Kidney (tissue), 22 donors: ENCODE measurements around the gene OR6C68. TPM values are rescaled to one million over a fixed set of nuclear protein-coding genes. Genes with fewer than 3 reads are reported as not detected.
A peak's percentile ranks its signal among the peaks of the same experiment; 100 is the strongest.

ENCODE experiments used
- DNase-seq, 5 donors: peaks; one replicate each; pipeline ENCODE4 v3.0.0-alpha.2; 2013 to 2020
- FAIRE-seq: peaks from 2 replicates; lab custom pipeline; 2012; peaks lifted over from hg19 to GRCh38; lab: Jason Lieb, UNC
- H3K27ac ChIP-seq, 2 donors: one replicate each; pipeline ENCODE4 v1.7.0; 2013; ENCODE audit warnings: low read depth in 2 of 2, low read length in 2 of 2, inconsistent platforms in 1 of 2
- H3K27me3 ChIP-seq: one replicate; pipeline ENCODE4 v1.7.1; 2013; ENCODE audit warnings: low read length, inconsistent platforms; ENCODE audit not compliant: control insufficient read depth, insufficient read depth
- H3K36me3 ChIP-seq, 3 donors: one replicate each; pipeline versions ENCODE4 v1.7.0 to v1.7.1; 2013; ENCODE audit warnings: low read length in 3 of 3, control low read depth in 1 of 3, inconsistent platforms in 1 of 3; ENCODE audit not compliant: insufficient read depth in 3 of 3, control insufficient read depth in 2 of 3
- H3K4me1 ChIP-seq, 3 donors: one replicate each; pipeline versions ENCODE4 v1.7.0 to v1.7.1; 2013; ENCODE audit warnings: low read length in 3 of 3, inconsistent platforms in 1 of 3, low read depth in 1 of 3; ENCODE audit not compliant: control insufficient read depth in 2 of 3, insufficient read depth in 2 of 3
- H3K4me3 ChIP-seq, 3 donors: one replicate each; pipeline versions ENCODE4 v1.7.0 to v1.8.1; 2013; ENCODE audit warnings: low read length in 3 of 3, control low read depth in 1 of 3, inconsistent platforms in 1 of 3
- H3K9ac ChIP-seq, 3 donors: one replicate each; pipeline versions ENCODE4 v1.7.0 to v1.7.1; 2013; ENCODE audit warnings: low read length in 3 of 3, control low read depth in 1 of 3, inconsistent platforms in 1 of 3
- H3K9me3 ChIP-seq, 3 donors: one replicate each; pipeline versions ENCODE4 v1.7.0 to v1.7.1; 2013; ENCODE audit warnings: low read length in 3 of 3, control low read depth in 1 of 3, inconsistent platforms in 1 of 3; ENCODE audit not compliant: control insufficient read depth in 2 of 3, insufficient read depth in 1 of 3
- intact Hi-C: fragments of 100-400 bp; cut with DNase I; formaldehyde crosslinking; loops from one replicate; pipeline ENCODE4 v1.11.1; 2022
- long read RNA-seq, 10 donors: library from polyadenylated mRNA in 1 of 10; unstranded in 1 of 10; transcript quantifications; one replicate each; pipeline ENCODE4 v2.0.0 and lab custom pipeline, GENCODE V29; 2021 to 2026
- polyA plus RNA-seq: library from polyadenylated mRNA; stranded (reverse); fragments of 350-450 nt; fragmentation: Illumina TruSeq; extraction: RNeasy Lipid Tissue Mini Kit (QIAGEN cat#74804); gene quantifications from one replicate; pipeline ENCODE4 v1.2.3, GENCODE V29; 2014; ENCODE audit warnings: low read depth, low replicate concordance; ENCODE audit not compliant: insufficient read depth
- total RNA-seq: library from RNA; stranded (reverse); fragmentation: NEBNext Ultra II Directional; extraction: Animal tissue kit (Norgen Biotek cat#: 25700); gene quantifications from one replicate; pipeline ENCODE4 v1.2.1, GENCODE V29; 2021
- TF ChIP-seq, protein P1 (sequence below): IDR thresholded peaks from 3 replicates; pipeline ENCODE4 v1.5.1; 2012; ENCODE audit warnings: mild to moderate bottlenecking, moderate library complexity, borderline replicate concordance; ENCODE audit not compliant: insufficient read depth; ENCODE audit errors: extremely low read depth
- donor health status: control.
- donor health status: control.
- donor health status: control.
- donor health status: control.
- donor health status: control.
- donor health status: DM: yes; HTN: yes; CAD: no.
- donor health status: Normal renal cell carcinoma (clear cell type).

The OR6C68 gene
- total RNA-seq (not detected), polyA plus RNA-seq (not detected)
- long read RNA-seq, donor 1, result 0 reads
- long read RNA-seq, donor 2, result 0 reads
- long read RNA-seq, donor 3, result 0 reads
- long read RNA-seq, donor 4, result 0 reads
- long read RNA-seq, donor 5, result 0 reads
- long read RNA-seq, donor 6, result 0 reads
- long read RNA-seq, donor 7, result 0 reads
- long read RNA-seq, donor 8, result 0 reads
- long read RNA-seq, donor 9, result 0 reads
- long read RNA-seq, donor 10, result 0 reads

DNA sequence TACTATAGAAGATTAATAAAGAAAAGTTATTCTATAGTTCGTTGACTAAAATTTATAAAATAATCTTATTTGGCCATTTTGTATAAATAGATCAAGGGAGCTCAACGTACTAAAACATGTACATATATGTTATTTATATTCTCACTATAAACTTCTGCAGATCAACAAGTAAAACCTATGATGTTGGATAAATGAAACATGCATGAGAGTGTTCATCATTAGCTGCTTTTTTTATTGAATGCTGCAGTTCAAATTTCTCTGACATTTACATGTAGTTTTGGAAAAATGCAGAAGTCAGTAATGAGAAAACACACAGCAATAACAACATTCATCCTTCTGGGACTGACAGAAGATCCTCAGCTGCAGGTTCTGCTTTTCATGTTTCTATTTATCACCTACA, at the start of gene OR6C68:
OR6C68 (plus strand) TSS at position 301 of the 400 bp plus-strand sequence; CDS start at position 301, 0 bp downstream.
- H3K4me1 ChIP-seq, result no peaks in the 10 kb centered on the region
- no peak within 1 kb of the TSS for H3K27ac ChIP-seq
- no peak within 1 kb of the TSS for H3K9ac ChIP-seq
- no peak for DNase-seq
- no peaks in the 10 kb centered on the region for H3K9me3 ChIP-seq
- TF ChIP-seq, protein P1, sequence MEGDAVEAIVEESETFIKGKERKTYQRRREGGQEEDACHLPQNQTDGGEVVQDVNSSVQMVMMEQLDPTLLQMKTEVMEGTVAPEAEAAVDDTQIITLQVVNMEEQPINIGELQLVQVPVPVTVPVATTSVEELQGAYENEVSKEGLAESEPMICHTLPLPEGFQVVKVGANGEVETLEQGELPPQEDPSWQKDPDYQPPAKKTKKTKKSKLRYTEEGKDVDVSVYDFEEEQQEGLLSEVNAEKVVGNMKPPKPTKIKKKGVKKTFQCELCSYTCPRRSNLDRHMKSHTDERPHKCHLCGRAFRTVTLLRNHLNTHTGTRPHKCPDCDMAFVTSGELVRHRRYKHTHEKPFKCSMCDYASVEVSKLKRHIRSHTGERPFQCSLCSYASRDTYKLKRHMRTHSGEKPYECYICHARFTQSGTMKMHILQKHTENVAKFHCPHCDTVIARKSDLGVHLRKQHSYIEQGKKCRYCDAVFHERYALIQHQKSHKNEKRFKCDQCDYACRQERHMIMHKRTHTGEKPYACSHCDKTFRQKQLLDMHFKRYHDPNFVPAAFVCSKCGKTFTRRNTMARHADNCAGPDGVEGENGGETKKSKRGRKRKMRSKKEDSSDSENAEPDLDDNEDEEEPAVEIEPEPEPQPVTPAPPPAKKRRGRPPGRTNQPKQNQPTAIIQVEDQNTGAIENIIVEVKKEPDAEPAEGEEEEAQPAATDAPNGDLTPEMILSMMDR, result no peak
- FAIRE-seq, result no peak
- intact Hi-C loops, result no loop called here
- no peak within 1 kb of the TSS for H3K4me3 ChIP-seq
- H3K36me3 ChIP-seq, result no peaks in the 10 kb centered on the region
- no peaks in the 10 kb centered on the region for H3K27me3 ChIP-seq

DNA sequence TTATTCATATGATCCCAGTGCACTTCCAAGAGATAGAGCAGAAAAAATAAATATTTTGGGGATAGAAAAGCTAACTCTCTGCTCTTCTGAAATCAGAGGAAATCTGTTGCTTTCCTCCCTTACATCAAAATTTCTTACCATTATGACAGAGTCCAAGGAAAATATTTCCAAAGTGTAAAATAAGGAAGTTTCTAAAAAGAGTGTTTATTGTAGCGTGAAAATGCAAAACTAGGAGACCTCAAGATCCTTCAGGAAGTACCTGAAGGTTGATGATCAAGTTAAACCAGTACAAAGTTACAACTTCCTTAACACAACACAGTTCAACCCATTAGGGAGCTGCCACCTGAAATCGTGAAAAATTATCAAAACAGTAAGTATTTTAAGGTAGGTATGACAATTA, 48.4 kb upstream of the OR6C68 start, which contains the start of gene OR6C2:
OR6C2 (plus strand) TSS at position 301 of the 400 bp plus-strand sequence. CDS start 8,138 bp downstream, outside the sequence.
- TF ChIP-seq, protein P1, result no peak
- Histone ChIP-seq H3K4me1 (no peaks in the 10 kb centered on the region), H3K9me3 (peaks cover 0 to 5% (median 0%) of the 10 kb centered on the region in 3 donors), H3K27ac (no peak within 1 kb of the TSS), H3K27me3 (no peaks in the 10 kb centered on the region), H3K36me3 (no peaks in the 10 kb centered on the region), H3K9ac (no peak within 1 kb of the TSS), H3K4me3 (no peak within 1 kb of the TSS)
- intact Hi-C loops, result no loop called here
- FAIRE-seq (no peak), DNase-seq (no peak)

DNA sequence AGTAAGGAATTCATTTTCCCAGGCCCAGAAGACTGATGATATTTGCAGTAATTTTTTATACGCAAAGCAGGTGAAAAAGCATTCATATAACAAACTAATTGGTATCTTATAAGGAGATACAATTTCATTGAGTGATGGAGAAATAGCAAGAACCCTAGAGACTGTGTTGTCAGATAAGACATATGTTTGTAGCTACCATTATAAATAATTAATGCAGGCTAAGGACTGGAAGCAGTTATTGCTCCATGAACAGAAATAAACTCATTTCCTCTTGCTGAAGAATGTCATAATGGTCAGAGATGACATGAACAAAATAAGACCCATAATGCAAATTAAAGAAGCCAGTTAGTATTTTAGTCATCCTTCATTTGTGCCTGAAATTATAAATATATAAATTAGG, 46.8 kb upstream of the OR6C68 start:
- Histone ChIP-seq H3K27ac (no peak overlapping the region), H3K27me3 (no peaks in the 10 kb centered on the region), H3K4me1 (no peaks in the 10 kb centered on the region), H3K9me3 (peaks cover 0 to 3% (median 0%) of the 10 kb centered on the region in 3 donors), H3K4me3 (no peak overlapping the region), H3K9ac (no peak overlapping the region), H3K36me3 (no peaks in the 10 kb centered on the region)
- FAIRE-seq, result no peak
- intact Hi-C loops, result no loop called here
- DNase-seq, result no peak
- TF ChIP-seq, protein P1, result no peak

DNA sequence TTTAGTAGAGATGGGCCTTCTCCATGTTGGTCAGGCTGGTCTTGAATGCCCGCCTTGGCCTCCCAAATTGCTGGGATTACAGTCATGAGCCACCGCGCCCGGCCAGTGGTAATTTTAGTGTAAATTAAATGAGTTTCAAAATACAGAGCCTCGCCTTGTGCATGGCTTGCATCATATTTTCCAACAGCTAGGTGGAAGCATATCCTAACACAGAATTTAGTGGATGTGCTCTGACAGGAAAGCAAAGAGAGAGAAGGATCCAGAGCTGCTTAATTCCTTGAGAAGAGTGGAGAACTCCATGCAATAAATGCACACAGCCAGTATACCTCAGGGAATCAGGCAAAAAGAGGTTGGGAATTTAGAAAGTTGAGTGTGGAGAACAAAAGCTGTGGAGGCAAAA, 45.9 kb upstream of the OR6C68 start:
- FAIRE-seq (no peak), DNase-seq (peak in 1 of 5 donors; percentile 3)
- Histone ChIP-seq H3K9ac (no peak overlapping the region), H3K27ac (no peak overlapping the region), H3K27me3 (no peaks in the 10 kb centered on the region), H3K4me3 (no peak overlapping the region), H3K4me1 (no peaks in the 10 kb centered on the region), H3K9me3 (no peaks in the 10 kb centered on the region), H3K36me3 (no peaks in the 10 kb centered on the region)
- TF ChIP-seq, protein P1, result no peak
- intact Hi-C loops, result no loop called here
